HepG2 (cell line): Measurements from ENCODE around the gene VGLL4. TPM values are rescaled to one million over a fixed set of nuclear protein-coding genes. Genes with fewer than 3 reads are reported as not detected.
A peak's percentile ranks its signal among the peaks of the same experiment; 100 is the strongest.

Experiments used
- ATAC-seq: fragments of 200-7000 bp; cut with Tn5 transposase; 3 replicates; pipeline ENCODE4 v1.9.1; 2020; ENCODE audit warnings: mild to moderate bottlenecking, moderate library complexity
- BruUV-seq: library from RNA; stranded (reverse); fragments of 400-500 nt; replicated peaks from 2 replicates; lab custom pipeline; 2021; lab: Mats Ljungman, UMichigan
- CTCF ChIA-PET: fragments of 300-600 bp; formaldehyde crosslinking; extraction: SDS; loops from one replicate; lab custom pipeline; 2021; ENCODE audit warnings: low total read pairs, inconsistent platforms, low intra/inter-chr PET ratio; lab: Yijun Ruan, JAX
- POLR2A ChIA-PET: fragments of 350-600 bp; sonication (Branson Sonifier 250); formaldehyde crosslinking; loops from one replicate; lab custom pipeline; 2020; ENCODE audit warnings: antibody characterized with exemption, inconsistent platforms; lab: Yijun Ruan, JAX
- DNase-seq: peaks from one replicate; pipeline ENCODE4 v3.0.0-alpha.2; 2015; ENCODE audit warnings: low spot score
- FAIRE-seq: peaks from 3 replicates; lab custom pipeline; 2011; peaks lifted over from hg19 to GRCh38; lab: Jason Lieb, UNC
- H2AFZ ChIP-seq: one replicate; pipeline ENCODE4 v1.6.1; 2011; ENCODE audit warnings: low read length, inconsistent platforms
- H3K27ac ChIP-seq: fragments of 300-600 bp; 3 replicates; pipeline ENCODE4 v1.8.0; 2011; ENCODE audit warnings: mixed run types, mild to moderate bottlenecking, mixed read lengths, low read length, inconsistent platforms; ENCODE audit not compliant: insufficient read depth; ENCODE audit errors: extremely low read length
- H3K27me3 ChIP-seq, 2 experiments: fragments of 200-600 bp in 1 of 2; 2 replicates in 1 of 2; 3 replicates in 1 of 2; pipeline versions ENCODE4 v1.6.0 to v1.8.0; 2011; ENCODE audit warnings: low read length in 2 of 2, mild to moderate bottlenecking in 2 of 2, moderate library complexity in 2 of 2, inconsistent platforms in 1 of 2; ENCODE audit not compliant: insufficient read depth in 2 of 2, control insufficient read depth in 1 of 2
- H3K36me3 ChIP-seq, 2 experiments: fragments of 200-600 bp in 1 of 2; replicated peaks in 1 of 2; 2 replicates in 1 of 2; 3 replicates in 1 of 2; pipeline versions ENCODE4 v1.5.1 to v1.8.0; 2011; ENCODE audit warnings: low read length in 2 of 2, inconsistent platforms in 1 of 2; ENCODE audit not compliant: insufficient read depth in 2 of 2, control insufficient read depth in 1 of 2
- H3K4me1 ChIP-seq: 2 replicates; pipeline ENCODE4 v1.5.1; 2012; ENCODE audit warnings: low read length, inconsistent platforms; ENCODE audit not compliant: insufficient read depth
- H3K4me2 ChIP-seq: 2 replicates; pipeline ENCODE4 v1.6.0; 2011; ENCODE audit warnings: low read depth, low read length, inconsistent platforms
- H3K4me3 ChIP-seq, 3 experiments: fragments of 200-600 bp in 1 of 3; sonication (generic), shearing (Covaris generic) in 1 of 3; replicated peaks in 1 of 3; 2 replicates each; pipeline ENCODE4 v1.5.1; 2011 to 2016; ENCODE audit warnings: low read length in 3 of 3, inconsistent platforms in 2 of 3, low read depth in 2 of 3, mild to moderate bottlenecking in 2 of 3, control low read depth in 1 of 3, mixed read lengths in 1 of 3; ENCODE audit not compliant: insufficient read depth in 1 of 3
- H3K79me2 ChIP-seq: one replicate; pipeline ENCODE4 v1.6.1; 2011; ENCODE audit warnings: low read length, inconsistent platforms; ENCODE audit not compliant: insufficient read depth
- H3K9ac ChIP-seq: 2 replicates; pipeline ENCODE4 v1.6.0; 2011; ENCODE audit warnings: mild to moderate bottlenecking, low read depth, low read length, inconsistent platforms; ENCODE audit not compliant: insufficient read depth
- H3K9me3 ChIP-seq: 2 replicates; pipeline ENCODE4 v1.5.1; 2012; ENCODE audit warnings: mild to moderate bottlenecking, low read length
- H4K20me1 ChIP-seq: 2 replicates; pipeline ENCODE4 v1.6.0; 2011; ENCODE audit warnings: inconsistent platforms, mild to moderate bottlenecking, low read length, moderate library complexity; ENCODE audit not compliant: insufficient read depth
- AGO2 ChIP-seq: fragments of 200-400 bp; formaldehyde crosslinking; optimal IDR thresholded peaks from 2 replicates; pipeline ENCODE3; 2017; ENCODE audit warnings: mild to moderate bottlenecking, low read depth, low read length, moderate library complexity
- CBX2 ChIP-seq, 2 experiments: fragments of 200-600 bp in 1 of 2; sonication (generic); formaldehyde crosslinking in 1 of 2; IDR thresholded peaks; 2 replicates each; pipeline versions ENCODE4 v1.7.0 to v1.8.1; 2018 to 2022; ENCODE audit warnings: low read depth in 2 of 2, low read length in 1 of 2, mild to moderate bottlenecking in 1 of 2, missing genetic modification reagents in 1 of 2
- RBM22 ChIP-seq: fragments of 200-400 bp; formaldehyde crosslinking; optimal IDR thresholded peaks from 2 replicates; pipeline ENCODE3; 2017; ENCODE audit warnings: mild to moderate bottlenecking, low read length, moderate library complexity
- THAP11 ChIP-seq: IDR thresholded peaks from 2 replicates; pipeline ENCODE4 v1.6.1; 2016; ENCODE audit warnings: missing biosample characterization, missing genetic modification reagents
- ZNF570 ChIP-seq: sonication (generic); formaldehyde crosslinking; IDR thresholded peaks from 2 replicates; pipeline ENCODE4 v1.4.0; 2020; ENCODE audit warnings: mild to moderate bottlenecking, missing genetic modification reagents, borderline replicate concordance
- ZNF619 ChIP-seq: sonication (generic); formaldehyde crosslinking; IDR thresholded peaks from 2 replicates; pipeline ENCODE4 v1.4.0; 2020; ENCODE audit warnings: mild to moderate bottlenecking, missing genetic modification reagents
- WGBS: methylation state at CpG from one replicate; pipeline ENCODE4 v1.1.6; 2017; ENCODE audit warnings: low lambda C conversion rate; 5-methylcytosine and 5-hydroxymethylcytosine counted together
- in situ Hi-C: cut with HindIII; loops from 2 replicates; pipeline ENCODE4 v1.10.0; 2017; ENCODE audit warnings: low pct_unique_long_range_greater_than_20kb; ENCODE audit not compliant: extremely low pct_ligation_motif_present
- intact Hi-C: fragments of 100-400 bp; cut with micrococcal nuclease; formaldehyde crosslinking; loops from one replicate; pipeline ENCODE4 v1.10.0; 2022; ENCODE audit not compliant: unreplicated experiment
- polyA plus RNA-seq, 8 experiments: library from polyadenylated mRNA; depleted of rRNA in 3 of 8; stranded (reverse) in 7 of 8; unstranded in 1 of 8; fragments of >200 nt; fragmentation: Illumina TruSeq in 4 of 8; extraction: Trizol in 4 of 8; gene quantifications; 2 replicates each; pipeline versions ENCODE4 v1.2.1 to v1.2.3, GENCODE V29; 2011 to 2016; ENCODE audit warnings: low read depth in 4 of 8, missing spikeins in 1 of 8, mixed read lengths in 1 of 8; ENCODE audit not compliant: insufficient read depth in 1 of 8
- total RNA-seq, 5 experiments: library from RNA; depleted of rRNA; stranded (reverse); fragments of >200 nt; fragmentation: Illumina TruSeq; extraction: Trizol; gene quantifications; 2 replicates each; pipeline ENCODE4 v1.2.3, GENCODE V29; 2016; ENCODE audit warnings: low read depth in 1 of 5
- TF ChIP-seq, protein P1 (sequence below): sonication (generic); formaldehyde crosslinking; IDR thresholded peaks from 2 replicates; pipeline ENCODE4 v1.4.0; 2020; ENCODE audit warnings: missing genetic modification reagents, borderline replicate concordance
- TF ChIP-seq, protein P2 (sequence below): sonication (generic); formaldehyde crosslinking; conservative IDR thresholded peaks from 2 replicates; pipeline ENCODE4 v1.8.1; 2023; ENCODE audit warnings: missing genetic modification reagents
- TF ChIP-seq, protein P3 (sequence below): sonication (generic); formaldehyde crosslinking; IDR thresholded peaks from 2 replicates; pipeline ENCODE4 v1.9.0; 2021; ENCODE audit warnings: missing genetic modification reagents, borderline replicate concordance

Gene VGLL4
- total and polyA plus RNA-seq, 2 of the 13 experiments (the other 11 are each of a cell fraction or from before 2014, with no cell fraction given) = 23.2 to 39.0 TPM

DNA sequence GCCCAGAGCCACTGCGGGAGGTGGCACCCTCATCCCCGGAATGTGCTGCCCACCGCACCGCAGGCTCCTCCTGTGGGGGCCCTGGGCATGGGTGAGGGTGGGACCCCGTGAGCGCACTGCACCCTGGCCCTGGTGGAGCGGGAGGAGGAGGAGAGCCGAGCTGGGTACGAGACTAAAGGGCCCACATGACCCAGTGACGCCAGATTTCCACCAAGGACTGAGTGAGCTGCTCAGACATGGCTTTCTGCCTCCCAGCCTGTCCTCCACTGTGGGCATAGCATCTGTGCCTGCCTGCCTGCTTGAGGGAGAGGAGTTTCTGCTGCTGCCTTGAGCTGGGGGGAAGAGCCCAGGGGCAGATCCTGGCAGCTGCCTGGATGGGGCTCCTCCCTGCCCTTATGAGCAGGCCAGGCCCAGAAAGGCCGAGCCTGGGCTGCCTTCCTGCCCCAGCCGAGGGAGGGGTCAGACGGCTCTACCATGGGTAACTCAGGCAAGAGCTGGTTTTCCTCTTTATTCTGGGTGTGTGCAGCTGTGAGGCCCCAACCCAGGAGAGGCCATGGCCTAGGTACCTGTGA lies 88.4 kb downstream of the VGLL4 start:
- Histone ChIP-seq H3K4me2 (no peak overlapping the region), H3K4me1 (peaks cover 12% of the 10 kb centered on the region), H3K79me2 (no peaks in the 10 kb centered on the region), H3K27ac (no peak overlapping the region), H3K9me3 (no peaks in the 10 kb centered on the region), H3K9ac (no peak overlapping the region), H3K36me3 (peaks cover 26 to 62% of the 10 kb centered on the region in 2 experiments), H3K27me3 (no peaks in the 10 kb centered on the region), H3K4me3 (no peak overlapping the region), H4K20me1 (0 out of 2 replicates have a peak, but pooled peaks cover 5% of the 10 kb centered on the region), H2AFZ (no peak overlapping the region)
- ChIA-PET POLR2A (no interaction called here), CTCF (no interaction called here)
- intact Hi-C loops (no loop called here), in situ Hi-C loops (no loop called here)
- FAIRE-seq = no peak
- TF ChIP-seq RBM22 (peak; percentile 95), AGO2 (peak; percentile 80), THAP11 (no peak)
- no CpG with 5 or more reads among the region's 13 CpGs for WGBS
- ATAC-seq = no peak
- DNase-seq = no peak
- BruUV-seq = no TSS peak

DNA sequence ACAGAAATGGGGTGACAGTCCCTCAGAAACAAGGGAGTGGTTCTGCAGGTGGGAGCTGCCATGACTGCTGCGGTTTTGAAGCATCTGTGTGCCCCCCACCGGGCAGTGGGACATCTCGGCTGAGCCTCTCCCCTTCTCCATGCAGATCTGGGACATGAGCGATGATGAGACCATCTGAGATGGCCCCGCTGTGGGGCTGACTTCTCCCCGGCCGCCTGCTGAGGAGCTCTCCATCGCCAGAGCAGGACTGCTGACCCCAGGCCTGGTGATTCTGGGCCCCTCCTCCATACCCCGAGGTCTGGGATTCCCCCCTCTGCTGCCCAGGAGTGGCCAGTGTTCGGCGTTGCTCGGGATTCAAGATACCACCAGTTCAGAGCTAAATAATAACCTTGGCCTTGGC lies 89.0 kb downstream of the VGLL4 start:
- no peak for ATAC-seq
- Histone ChIP-seq H3K79me2 (no peaks in the 10 kb centered on the region), H3K27me3 (no peaks in the 10 kb centered on the region), H3K36me3 (peaks cover 25 to 57% of the 10 kb centered on the region in 2 experiments), H3K4me3 (no peak overlapping the region), H3K4me2 (no peak overlapping the region), H3K9me3 (no peaks in the 10 kb centered on the region), H3K27ac (no peak overlapping the region), H3K4me1 (peaks cover 6% of the 10 kb centered on the region), H4K20me1 (0 out of 2 replicates have a peak, but pooled peaks cover 5% of the 10 kb centered on the region), H3K9ac (no peak overlapping the region), H2AFZ (no peak overlapping the region)
- CTCF ChIA-PET = no interaction called here
- no peak for DNase-seq
- in situ Hi-C loops (no loop called here), intact Hi-C loops (no loop called here)
- no TSS peak for BruUV-seq
- POLR2A ChIA-PET = no interaction called here
- WGBS = no CpG with 5 or more reads among the region's 12 CpGs
- no peak for FAIRE-seq
- TF ChIP-seq ZNF619 (CRISPR knock-in tag) (no peak), CBX2 (IDR thresholded peaks at IDR 0.05; ENCODE audit: low read depth, low read length) (no peak), CBX2 (CRISPR knock-in tag; IDR thresholded peaks at IDR 0.05; ENCODE audit: low read depth) (no peak), ZNF570 (no peak)
- TF ChIP-seq, protein P1, sequence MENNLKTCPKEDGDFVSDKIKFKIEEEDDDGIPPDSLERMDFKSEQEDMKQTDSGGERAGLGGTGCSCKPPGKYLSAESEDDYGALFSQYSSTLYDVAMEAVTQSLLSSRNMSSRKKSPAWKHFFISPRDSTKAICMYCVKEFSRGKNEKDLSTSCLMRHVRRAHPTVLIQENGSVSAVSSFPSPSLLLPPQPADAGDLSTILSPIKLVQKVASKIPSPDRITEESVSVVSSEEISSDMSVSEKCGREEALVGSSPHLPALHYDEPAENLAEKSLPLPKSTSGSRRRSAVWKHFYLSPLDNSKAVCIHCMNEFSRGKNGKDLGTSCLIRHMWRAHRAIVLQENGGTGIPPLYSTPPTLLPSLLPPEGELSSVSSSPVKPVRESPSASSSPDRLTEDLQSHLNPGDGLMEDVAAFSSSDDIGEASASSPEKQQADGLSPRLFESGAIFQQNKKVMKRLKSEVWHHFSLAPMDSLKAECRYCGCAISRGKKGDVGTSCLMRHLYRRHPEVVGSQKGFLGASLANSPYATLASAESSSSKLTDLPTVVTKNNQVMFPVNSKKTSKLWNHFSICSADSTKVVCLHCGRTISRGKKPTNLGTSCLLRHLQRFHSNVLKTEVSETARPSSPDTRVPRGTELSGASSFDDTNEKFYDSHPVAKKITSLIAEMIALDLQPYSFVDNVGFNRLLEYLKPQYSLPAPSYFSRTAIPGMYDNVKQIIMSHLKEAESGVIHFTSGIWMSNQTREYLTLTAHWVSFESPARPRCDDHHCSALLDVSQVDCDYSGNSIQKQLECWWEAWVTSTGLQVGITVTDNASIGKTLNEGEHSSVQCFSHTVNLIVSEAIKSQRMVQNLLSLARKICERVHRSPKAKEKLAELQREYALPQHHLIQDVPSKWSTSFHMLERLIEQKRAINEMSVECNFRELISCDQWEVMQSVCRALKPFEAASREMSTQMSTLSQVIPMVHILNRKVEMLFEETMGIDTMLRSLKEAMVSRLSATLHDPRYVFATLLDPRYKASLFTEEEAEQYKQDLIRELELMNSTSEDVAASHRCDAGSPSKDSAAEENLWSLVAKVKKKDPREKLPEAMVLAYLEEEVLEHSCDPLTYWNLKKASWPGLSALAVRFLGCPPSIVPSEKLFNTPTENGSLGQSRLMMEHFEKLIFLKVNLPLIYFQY (CRISPR knock-in tag) = no peak
- TF ChIP-seq, protein P2, sequence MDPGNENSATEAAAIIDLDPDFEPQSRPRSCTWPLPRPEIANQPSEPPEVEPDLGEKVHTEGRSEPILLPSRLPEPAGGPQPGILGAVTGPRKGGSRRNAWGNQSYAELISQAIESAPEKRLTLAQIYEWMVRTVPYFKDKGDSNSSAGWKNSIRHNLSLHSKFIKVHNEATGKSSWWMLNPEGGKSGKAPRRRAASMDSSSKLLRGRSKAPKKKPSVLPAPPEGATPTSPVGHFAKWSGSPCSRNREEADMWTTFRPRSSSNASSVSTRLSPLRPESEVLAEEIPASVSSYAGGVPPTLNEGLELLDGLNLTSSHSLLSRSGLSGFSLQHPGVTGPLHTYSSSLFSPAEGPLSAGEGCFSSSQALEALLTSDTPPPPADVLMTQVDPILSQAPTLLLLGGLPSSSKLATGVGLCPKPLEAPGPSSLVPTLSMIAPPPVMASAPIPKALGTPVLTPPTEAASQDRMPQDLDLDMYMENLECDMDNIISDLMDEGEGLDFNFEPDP = no peak
- TF ChIP-seq, protein P3, sequence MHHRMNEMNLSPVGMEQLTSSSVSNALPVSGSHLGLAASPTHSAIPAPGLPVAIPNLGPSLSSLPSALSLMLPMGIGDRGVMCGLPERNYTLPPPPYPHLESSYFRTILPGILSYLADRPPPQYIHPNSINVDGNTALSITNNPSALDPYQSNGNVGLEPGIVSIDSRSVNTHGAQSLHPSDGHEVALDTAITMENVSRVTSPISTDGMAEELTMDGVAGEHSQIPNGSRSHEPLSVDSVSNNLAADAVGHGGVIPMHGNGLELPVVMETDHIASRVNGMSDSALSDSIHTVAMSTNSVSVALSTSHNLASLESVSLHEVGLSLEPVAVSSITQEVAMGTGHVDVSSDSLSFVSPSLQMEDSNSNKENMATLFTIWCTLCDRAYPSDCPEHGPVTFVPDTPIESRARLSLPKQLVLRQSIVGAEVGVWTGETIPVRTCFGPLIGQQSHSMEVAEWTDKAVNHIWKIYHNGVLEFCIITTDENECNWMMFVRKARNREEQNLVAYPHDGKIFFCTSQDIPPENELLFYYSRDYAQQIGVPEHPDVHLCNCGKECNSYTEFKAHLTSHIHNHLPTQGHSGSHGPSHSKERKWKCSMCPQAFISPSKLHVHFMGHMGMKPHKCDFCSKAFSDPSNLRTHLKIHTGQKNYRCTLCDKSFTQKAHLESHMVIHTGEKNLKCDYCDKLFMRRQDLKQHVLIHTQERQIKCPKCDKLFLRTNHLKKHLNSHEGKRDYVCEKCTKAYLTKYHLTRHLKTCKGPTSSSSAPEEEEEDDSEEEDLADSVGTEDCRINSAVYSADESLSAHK = no peak
